GM21367 (cell line): ENCODE measurements around the gene SIM1.

Experiments
- ATAC-seq: cut with Tn5 transposase; IDR thresholded peaks from one replicate; pipeline ENCODE4 v1.9.1; 2021; ENCODE audit not compliant: unreplicated experiment

The SIM1 gene

GRCh38 chr6:100464903-100465700 is at the start of gene SIM1:
Gene SIM1 (minus strand): TSS chr6:100464921. CDS start chr6:100463468, 1,453 bp downstream.
- ATAC-seq, result no peak

GRCh38 chr6:100512203-100512862 is 47.6 kb upstream of the SIM1 start:
- no peak for ATAC-seq

- ATAC-seq, result no peak
Measured at GRCh38 chr6:100509101-100509500, 44.4 kb upstream of the SIM1 start.

GRCh38 chr6:100506651-100507050 is 41.9 kb upstream of the SIM1 start:
- no peak for ATAC-seq

- no peak for ATAC-seq
Measured at GRCh38 chr6:100504786-100505737, 40.3 kb upstream of the SIM1 start.

- ATAC-seq, result no peak
Measured at GRCh38 chr6:100503043-100503705, 38.5 kb upstream of the SIM1 start.

GRCh38 chr6:100493206-100493888 is 28.6 kb upstream of the SIM1 start:
- ATAC-seq, result no peak

- no peak for ATAC-seq
Measured at GRCh38 chr6:100491952-100492670, 27.4 kb upstream of the SIM1 start.

GRCh38 chr6:100490065-100490464 is 25.3 kb upstream of the SIM1 start:
- ATAC-seq, result no peak

- ATAC-seq, result no peak
Measured at GRCh38 chr6:100488244-100488643, 23.5 kb upstream of the SIM1 start.

- no peak for ATAC-seq
Measured at GRCh38 chr6:100487638-100488037, 22.9 kb upstream of the SIM1 start.

- ATAC-seq, result no peak
Measured at GRCh38 chr6:100485268-100485667, 20.5 kb upstream of the SIM1 start.

- no peak for ATAC-seq
Measured at GRCh38 chr6:100484474-100484873, 19.8 kb upstream of the SIM1 start.

- ATAC-seq, result no peak
Measured at GRCh38 chr6:100482698-100483097, 18.0 kb upstream of the SIM1 start.

- peak; percentile 39 for ATAC-seq
Measured at GRCh38 chr6:100479179-100480035, 14.7 kb upstream of the SIM1 start.

- peak; percentile 74 for ATAC-seq
Measured at GRCh38 chr6:100475554-100476320, 11.0 kb upstream of the SIM1 start.

- no peak for ATAC-seq
Measured at GRCh38 chr6:100473182-100473581, 8.5 kb upstream of the SIM1 start.

GRCh38 chr6:100472674-100473073 is 8.0 kb upstream of the SIM1 start:
- ATAC-seq, result peak; percentile 79
